COR-L47 (cell line): Measurements from ENCODE around the gene BCR.

Experiments
- DNase-seq: peaks from one replicate; lab custom pipeline; 2025; lab: John Stamatoyannopoulos, UW

Gene BCR

DNA sequence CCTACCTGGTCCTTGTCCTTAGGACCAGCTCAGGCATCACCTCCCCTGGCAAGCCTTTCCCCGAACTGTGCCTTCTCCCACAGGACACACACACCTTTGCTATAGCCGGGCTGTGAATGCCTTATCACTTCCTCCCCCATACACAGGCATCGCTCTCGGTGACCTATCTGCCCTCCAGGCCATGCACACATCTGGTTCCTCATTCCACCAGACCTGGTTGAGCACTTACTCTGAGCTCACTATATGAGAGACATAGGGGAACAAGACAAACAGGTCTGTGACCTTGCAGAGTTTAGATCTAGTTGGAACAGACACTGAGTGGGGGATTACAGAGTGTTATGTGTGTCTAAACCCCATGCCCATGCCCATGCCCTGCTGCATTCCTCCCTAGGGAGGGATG is 3.1 kb upstream of the BCR start:
- no peak for DNase-seq

DNA sequence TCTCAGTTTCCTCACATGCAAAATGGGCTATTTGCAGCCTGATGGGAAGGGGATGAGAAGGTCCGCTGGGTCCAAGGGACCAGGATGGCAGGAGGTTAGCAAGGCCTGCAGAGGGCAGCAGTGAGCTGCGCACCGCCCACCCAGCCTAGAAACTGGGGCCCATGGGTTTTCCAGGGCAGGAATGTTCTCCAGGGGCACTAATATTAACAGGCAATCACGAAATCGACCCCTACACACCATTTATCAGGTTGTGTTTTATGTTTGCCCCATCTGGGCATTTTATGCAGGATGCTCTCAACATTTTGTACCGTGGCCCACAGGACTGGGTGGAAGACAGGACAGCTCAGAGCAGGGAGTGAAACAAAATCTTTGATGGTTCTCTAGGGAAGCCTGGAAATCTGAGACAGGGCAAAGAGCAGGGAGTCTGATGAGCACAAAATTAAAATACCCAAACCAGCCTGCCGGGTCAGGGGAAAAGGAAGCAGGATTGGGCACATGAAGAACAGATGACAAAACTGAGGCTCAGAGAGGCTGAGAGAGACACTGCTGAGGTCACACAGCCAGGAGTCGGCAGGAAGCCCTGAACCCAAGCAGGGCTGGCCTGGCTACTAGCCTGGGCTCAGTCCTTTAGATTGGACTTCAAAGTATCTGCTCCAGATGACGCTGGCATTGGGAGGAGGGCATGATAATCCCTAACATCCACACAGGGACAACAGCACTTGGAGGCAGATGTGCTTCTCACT is 1.6 kb upstream of the BCR start:
- no peak for DNase-seq

- DNase-seq: no peak
Measured at GRCh38 chr22:23179381-23180299, 669 bp upstream of the BCR start.

DNA sequence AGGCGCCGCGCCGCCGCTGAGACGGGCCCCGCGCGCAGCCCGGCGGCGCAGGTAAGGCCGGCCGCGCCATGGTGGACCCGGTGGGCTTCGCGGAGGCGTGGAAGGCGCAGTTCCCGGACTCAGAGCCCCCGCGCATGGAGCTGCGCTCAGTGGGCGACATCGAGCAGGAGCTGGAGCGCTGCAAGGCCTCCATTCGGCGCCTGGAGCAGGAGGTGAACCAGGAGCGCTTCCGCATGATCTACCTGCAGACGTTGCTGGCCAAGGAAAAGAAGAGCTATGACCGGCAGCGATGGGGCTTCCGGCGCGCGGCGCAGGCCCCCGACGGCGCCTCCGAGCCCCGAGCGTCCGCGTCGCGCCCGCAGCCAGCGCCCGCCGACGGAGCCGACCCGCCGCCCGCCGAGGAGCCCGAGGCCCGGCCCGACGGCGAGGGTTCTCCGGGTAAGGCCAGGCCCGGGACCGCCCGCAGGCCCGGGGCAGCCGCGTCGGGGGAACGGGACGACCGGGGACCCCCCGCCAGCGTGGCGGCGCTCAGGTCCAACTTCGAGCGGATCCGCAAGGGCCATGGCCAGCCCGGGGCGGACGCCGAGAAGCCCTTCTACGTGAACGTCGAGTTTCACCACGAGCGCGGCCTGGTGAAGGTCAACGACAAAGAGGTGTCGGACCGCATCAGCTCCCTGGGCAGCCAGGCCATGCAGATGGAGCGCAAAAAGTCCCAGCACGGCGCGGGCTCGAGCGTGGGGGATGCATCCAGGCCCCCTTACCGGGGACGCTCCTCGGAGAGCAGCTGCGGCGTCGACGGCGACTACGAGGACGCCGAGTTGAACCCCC is 798 bp downstream of the BCR start:
- peak; percentile 19 for DNase-seq

- DNase-seq: no peak
Measured at GRCh38 chr22:23181721-23182308, 1.5 kb downstream of the BCR start.

- peak; percentile 28 for DNase-seq
Measured at GRCh38 chr22:23182309-23183060, 2.2 kb downstream of the BCR start.

- DNase-seq: peak; percentile 42
Measured at GRCh38 chr22:23183061-23183698, 2.9 kb downstream of the BCR start.

DNA sequence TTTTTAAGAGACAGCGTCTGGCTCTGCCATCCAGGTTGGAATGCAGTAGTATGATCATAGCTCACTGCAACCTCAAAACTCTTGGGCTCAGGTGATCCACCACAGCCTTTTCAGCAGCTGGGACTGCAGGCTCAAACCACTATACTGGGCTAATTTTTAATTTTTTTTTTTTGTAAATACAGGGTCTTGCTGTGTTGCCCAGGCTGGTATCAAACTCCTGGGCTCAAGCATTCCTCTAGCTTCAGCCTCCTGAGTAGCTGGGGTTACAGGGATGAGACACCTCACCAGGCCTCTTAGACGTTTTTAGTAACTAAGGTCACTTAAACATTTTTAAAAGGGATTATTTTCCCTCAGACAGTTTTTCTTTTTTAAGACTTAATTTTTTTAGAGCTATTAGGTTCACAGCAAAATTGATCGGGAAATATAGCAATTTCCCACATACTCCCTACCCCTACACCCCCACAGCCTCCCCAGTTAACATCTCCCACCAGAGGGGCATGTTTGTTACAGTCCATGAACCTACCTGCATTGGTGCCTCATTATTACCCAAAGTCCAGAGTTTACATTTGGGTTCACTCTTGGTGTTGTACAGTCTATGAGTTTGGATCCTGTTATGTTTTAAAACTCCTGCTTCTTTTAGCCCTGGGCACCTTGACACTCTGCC is 3.9 kb downstream of the BCR start:
- DNase-seq: no peak

GRCh38 chr22:23184764-23185113 is 4.4 kb downstream of the BCR start:
- no peak for DNase-seq

- no peak for DNase-seq
Measured at GRCh38 chr22:23187211-23187610, 6.9 kb downstream of the BCR start.

DNA sequence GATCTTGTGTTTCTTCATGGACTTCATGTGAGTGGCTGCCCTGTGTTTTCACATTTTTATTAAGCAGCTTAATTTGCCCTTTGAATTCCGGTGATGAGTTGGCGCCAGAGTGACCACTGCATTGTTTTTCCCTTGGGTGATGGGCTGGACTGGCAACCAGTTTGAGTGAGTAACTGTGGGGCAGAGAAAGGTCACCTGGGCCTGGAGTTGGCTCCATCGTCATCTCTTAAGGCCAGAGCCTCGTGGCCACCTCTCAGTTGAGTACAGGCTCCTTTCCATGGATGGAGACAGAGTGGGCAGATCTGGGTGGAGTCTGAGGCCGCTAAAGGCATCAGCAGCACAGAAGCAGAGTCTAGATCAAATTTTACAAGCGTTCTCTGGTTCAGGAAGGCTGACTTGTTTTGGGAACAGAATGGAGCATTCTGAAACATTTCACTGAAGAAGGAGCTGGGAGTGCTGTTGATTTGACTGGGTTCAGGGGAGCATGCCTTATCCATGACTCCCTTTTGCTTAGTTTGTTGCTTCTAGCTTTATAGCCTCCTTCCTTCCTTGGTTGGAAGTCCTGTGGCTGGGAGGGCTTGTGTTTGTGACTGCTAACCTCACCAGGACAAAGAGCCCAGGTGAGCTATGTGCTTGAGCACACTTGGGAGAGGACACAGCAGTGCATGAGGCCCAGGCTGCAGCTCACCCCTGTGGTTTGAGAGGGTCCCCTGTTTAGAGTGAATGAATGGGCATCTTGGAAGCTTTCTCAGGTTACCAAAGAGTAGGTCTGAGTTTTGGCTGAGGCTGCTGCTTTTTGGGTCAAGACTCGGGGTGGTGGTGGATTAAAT is 7.8 kb downstream of the BCR start:
- no peak for DNase-seq

GRCh38 chr22:23190526-23190925 is 10.2 kb downstream of the BCR start:
- DNase-seq: no peak

- peak; percentile 61 for DNase-seq
Measured at GRCh38 chr22:23192133-23192532, 11.8 kb downstream of the BCR start.

DNA sequence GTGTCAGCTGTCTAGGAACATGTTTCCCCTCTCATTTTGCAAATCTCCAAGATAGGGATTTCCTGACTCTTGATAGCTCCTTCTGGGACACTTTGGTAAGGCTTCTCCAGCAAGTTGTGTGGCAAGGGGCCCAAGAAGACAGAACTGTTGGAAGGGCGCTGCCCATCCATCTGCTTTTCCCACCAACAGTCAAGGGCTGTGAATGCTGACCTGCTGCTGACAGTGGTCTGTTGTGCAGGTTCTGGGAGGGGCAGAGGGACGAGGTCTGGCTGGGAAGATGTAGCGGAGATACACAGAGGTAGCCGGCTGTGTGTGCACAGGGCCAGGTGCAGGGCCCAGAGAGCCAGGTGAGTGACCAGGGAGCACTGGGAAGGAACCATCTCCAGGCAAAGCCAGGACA is 12.2 kb downstream of the BCR start:
- no peak for DNase-seq

GRCh38 chr22:23193196-23193827 is 13.0 kb downstream of the BCR start:
- no peak for DNase-seq

- no peak for DNase-seq
Measured at GRCh38 chr22:23193882-23194281, 13.6 kb downstream of the BCR start.

- DNase-seq: no peak
Measured at GRCh38 chr22:23196165-23196564, 15.9 kb downstream of the BCR start.

- DNase-seq: no peak
Measured at GRCh38 chr22:23197836-23198235, 17.5 kb downstream of the BCR start.

- DNase-seq: no peak
Measured at GRCh38 chr22:23199159-23199558, 18.9 kb downstream of the BCR start.
